ENCODE measurements around the gene ARID5A. TPM values are rescaled to one million over a fixed set of nuclear protein-coding genes. Genes with fewer than 3 reads are reported as not detected.

Gene ARID5A
- total RNA-seq, 1 donor from 2014 or later = 38.8 TPM

DNA sequence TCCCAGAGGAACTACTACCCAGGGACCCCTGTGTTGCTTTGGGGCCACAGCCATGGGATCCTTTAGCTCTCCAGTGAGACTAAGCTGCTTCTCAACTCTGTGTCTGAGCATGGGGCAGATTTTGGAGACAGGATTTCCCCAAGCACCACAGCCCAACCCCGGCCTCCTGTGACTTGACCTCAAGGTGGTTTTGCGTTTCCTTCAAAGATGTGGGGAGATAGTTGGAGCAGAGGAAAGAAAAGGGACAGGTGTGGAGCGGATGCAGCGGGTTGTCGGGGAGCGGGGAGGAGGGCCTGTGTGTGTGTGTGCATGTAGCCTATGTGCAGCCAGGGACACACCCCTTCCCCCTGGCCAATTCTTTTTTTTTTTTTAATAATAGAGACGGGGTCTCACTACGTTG is 10.2 kb downstream of the ARID5A start:
- H3K36me3 ChIP-seq (ENCODE audit: control insufficient read depth, insufficient read depth, low read length) = no peaks in the 10 kb centered on the region
- no peak overlapping the region for H3K4me3 ChIP-seq (ENCODE audit: low read depth, low read length)
- H3K27me3 ChIP-seq (ENCODE audit: control insufficient read depth, insufficient read depth, low read length) = no peaks in the 10 kb centered on the region
- DNase-seq (ENCODE audit: low read depth) = no peak
- TF ChIP-seq, protein P1, sequence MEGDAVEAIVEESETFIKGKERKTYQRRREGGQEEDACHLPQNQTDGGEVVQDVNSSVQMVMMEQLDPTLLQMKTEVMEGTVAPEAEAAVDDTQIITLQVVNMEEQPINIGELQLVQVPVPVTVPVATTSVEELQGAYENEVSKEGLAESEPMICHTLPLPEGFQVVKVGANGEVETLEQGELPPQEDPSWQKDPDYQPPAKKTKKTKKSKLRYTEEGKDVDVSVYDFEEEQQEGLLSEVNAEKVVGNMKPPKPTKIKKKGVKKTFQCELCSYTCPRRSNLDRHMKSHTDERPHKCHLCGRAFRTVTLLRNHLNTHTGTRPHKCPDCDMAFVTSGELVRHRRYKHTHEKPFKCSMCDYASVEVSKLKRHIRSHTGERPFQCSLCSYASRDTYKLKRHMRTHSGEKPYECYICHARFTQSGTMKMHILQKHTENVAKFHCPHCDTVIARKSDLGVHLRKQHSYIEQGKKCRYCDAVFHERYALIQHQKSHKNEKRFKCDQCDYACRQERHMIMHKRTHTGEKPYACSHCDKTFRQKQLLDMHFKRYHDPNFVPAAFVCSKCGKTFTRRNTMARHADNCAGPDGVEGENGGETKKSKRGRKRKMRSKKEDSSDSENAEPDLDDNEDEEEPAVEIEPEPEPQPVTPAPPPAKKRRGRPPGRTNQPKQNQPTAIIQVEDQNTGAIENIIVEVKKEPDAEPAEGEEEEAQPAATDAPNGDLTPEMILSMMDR (IDR thresholded peaks at IDR 0.05; ENCODE audit: insufficient read depth, low read length, poor library complexity, severe bottlenecking) = no peak

DNA sequence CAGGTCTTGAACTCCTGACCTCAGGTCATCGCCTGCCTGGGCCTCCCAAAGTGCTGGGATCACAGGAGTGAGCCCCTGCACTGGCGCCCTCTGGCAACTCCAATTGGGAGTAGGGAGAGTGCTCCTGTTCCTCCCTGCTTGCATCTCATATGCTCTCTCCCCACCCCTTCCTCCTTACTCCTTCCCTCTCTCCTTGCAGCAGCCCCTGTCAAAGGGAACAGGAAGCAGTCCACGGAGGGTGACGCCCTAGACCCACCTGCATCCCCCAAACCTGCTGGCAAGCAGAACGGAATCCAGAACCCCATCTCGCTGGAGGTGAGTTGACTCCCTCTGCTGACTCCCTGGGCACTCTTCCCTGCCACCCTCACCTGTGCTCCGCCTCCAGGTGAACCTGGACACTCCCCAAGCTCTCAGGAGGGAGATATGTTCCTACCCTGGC is 10.7 kb downstream of the ARID5A start:
- Histone ChIP-seq H3K4me3 (ENCODE audit: low read depth, low read length) (no peak overlapping the region), H3K27me3 (ENCODE audit: control insufficient read depth, insufficient read depth, low read length) (no peaks in the 10 kb centered on the region), H3K36me3 (ENCODE audit: control insufficient read depth, insufficient read depth, low read length) (no peaks in the 10 kb centered on the region)
- DNase-seq (ENCODE audit: low read depth) = no peak
- TF ChIP-seq, protein P1 (IDR thresholded peaks at IDR 0.05; ENCODE audit: insufficient read depth, low read length, poor library complexity, severe bottlenecking) = no peak

DNA sequence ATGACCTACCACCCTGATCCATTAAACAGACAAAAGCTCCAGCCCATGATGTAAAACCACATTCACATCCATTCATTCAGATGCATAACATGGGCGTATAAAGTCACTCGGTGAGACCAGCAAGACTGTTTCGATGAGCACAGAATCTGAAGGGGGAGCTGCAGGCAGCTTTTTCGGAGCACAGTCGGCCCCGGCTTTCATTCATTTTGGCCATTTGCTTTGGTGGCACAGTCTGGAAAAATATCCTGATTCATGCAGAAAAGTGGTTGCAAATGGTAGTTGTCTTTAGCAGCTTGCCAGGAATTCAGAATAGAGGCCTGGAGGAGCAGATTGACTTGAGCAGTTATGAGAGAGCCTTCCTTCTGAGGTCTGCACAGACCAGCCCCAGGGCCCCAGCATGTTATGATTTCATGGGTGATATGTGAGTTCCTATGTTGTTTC is 11.2 kb downstream of the ARID5A start:
- H3K27me3 ChIP-seq (ENCODE audit: control insufficient read depth, insufficient read depth, low read length) = no peaks in the 10 kb centered on the region
- TF ChIP-seq, protein P1 (IDR thresholded peaks at IDR 0.05; ENCODE audit: insufficient read depth, low read length, poor library complexity, severe bottlenecking) = no peak
- no peaks in the 10 kb centered on the region for H3K36me3 ChIP-seq (ENCODE audit: control insufficient read depth, insufficient read depth, low read length)
- no peak overlapping the region for H3K4me3 ChIP-seq (ENCODE audit: low read depth, low read length)
- DNase-seq (ENCODE audit: low read depth) = no peak

DNA sequence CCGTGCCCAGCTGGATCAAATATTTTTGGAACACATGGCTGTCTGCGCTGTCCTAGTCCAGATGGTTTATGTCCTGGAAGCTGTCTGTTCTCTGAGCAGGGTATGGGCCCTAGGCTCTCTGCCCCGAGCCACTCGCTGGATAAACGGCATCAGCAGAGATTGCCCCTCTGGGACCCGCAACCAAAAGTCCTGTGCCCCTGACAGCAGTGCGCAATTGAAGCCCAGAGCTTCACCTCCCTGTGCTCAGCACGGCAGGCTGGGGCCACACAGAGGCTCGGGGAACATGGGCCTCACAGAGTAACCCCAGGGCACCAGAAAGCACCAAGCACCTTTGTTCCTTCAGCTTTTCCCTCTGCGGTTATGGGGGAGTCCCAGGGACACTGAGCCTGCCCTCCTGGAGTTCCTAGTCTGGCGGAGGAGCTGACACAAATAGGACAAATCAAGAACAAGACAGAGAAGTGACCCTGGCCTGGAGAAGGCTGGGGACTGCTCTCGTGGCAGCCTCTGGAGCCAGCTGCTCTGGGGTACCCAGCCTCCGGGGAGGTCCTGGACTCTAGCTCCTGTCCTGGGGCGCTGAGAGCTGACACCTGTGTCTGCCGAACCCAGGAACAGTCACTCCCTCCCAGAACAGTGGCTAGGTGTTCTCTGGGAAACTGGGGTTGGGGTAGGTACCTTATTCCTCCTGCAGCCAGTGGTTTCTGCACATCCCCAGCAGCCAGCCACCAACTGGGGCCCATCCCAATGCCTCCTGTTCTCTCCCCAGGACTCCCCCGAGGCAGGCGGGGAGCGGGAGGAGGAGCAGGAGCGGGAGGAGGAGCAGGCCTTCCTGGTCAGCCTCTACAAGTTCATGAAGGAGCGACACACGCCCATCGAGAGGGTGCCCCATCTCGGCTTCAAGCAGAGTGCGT is 12.3 kb downstream of the ARID5A start:
- H3K27me3 ChIP-seq (ENCODE audit: control insufficient read depth, insufficient read depth, low read length) = no peaks in the 10 kb centered on the region
- DNase-seq (ENCODE audit: low read depth) = no peak
- no peak overlapping the region for H3K4me3 ChIP-seq (ENCODE audit: low read depth, low read length)
- TF ChIP-seq, protein P1 (IDR thresholded peaks at IDR 0.05; ENCODE audit: insufficient read depth, low read length, poor library complexity, severe bottlenecking) = no peak
- H3K36me3 ChIP-seq (ENCODE audit: control insufficient read depth, insufficient read depth, low read length) = no peaks in the 10 kb centered on the region

DNA sequence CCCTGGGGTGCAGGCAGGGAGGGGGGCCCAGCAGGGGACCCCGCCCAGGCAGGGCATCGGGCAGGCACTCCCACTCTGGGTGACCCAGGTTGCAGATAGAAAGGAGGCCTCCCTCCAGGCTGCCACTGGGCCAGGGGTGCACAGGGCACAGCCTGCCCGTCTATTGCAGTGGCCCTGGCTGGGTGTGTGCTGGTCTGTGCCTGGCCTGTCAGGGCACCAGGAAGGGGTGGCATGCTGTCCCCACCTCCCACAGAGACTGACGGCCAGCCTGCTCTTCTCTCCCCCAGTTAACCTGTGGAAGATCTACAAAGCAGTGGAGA is 12.9 kb downstream of the ARID5A start:
- no peaks in the 10 kb centered on the region for H3K36me3 ChIP-seq (ENCODE audit: control insufficient read depth, insufficient read depth, low read length)
- TF ChIP-seq, protein P1 (IDR thresholded peaks at IDR 0.05; ENCODE audit: insufficient read depth, low read length, poor library complexity, severe bottlenecking) = no peak
- DNase-seq (ENCODE audit: low read depth) = no peak
- H3K27me3 ChIP-seq (ENCODE audit: control insufficient read depth, insufficient read depth, low read length) = no peaks in the 10 kb centered on the region
- H3K4me3 ChIP-seq (ENCODE audit: low read depth, low read length) = no peak overlapping the region

All from kidney epithelial cell (primary cell).